Calu3 (cell line): Measurements from ENCODE around the gene ACSM5. TPM values are rescaled to one million over a fixed set of nuclear protein-coding genes. Genes with fewer than 3 reads are reported as not detected.

Experiments used
- BruUV-seq: library from RNA; stranded (reverse); fragments of 400-500 nt; replicated peaks from 2 replicates; lab custom pipeline; 2021; lab: Mats Ljungman, UMichigan
- CTCF ChIA-PET: fragments of 300-600 bp; sonication (Branson Sonifier 250); formaldehyde crosslinking; loops from one replicate; lab custom pipeline; 2022; ENCODE audit warnings: antibody characterized with exemption; lab: Charles Lee
- DNase-seq: peaks from one replicate; pipeline ENCODE4 v3.0.0; 2022
- H3K27ac Mint-ChIP-seq: one replicate; pipeline ENCODE4 v1.8.0; 2022; ENCODE audit warnings: mixed read lengths; ENCODE audit not compliant: unreplicated experiment
- H3K27me3 Mint-ChIP-seq: one replicate; pipeline ENCODE4 v1.8.0; 2022; ENCODE audit warnings: mixed read lengths; ENCODE audit not compliant: unreplicated experiment
- H3K36me3 Mint-ChIP-seq: one replicate; pipeline ENCODE4 v1.8.0; 2022; ENCODE audit warnings: mild to moderate bottlenecking, moderate library complexity, mixed read lengths; ENCODE audit not compliant: insufficient read depth, unreplicated experiment
- H3K4me1 Mint-ChIP-seq: one replicate; pipeline ENCODE4 v1.8.0; 2022; ENCODE audit warnings: mild to moderate bottlenecking, low read depth, mixed read lengths; ENCODE audit not compliant: unreplicated experiment
- H3K4me3 Mint-ChIP-seq: one replicate; pipeline ENCODE4 v1.8.0; 2022; ENCODE audit warnings: mild to moderate bottlenecking, low read depth, moderate library complexity, mixed read lengths; ENCODE audit not compliant: unreplicated experiment
- H3K9me3 Mint-ChIP-seq: one replicate; pipeline ENCODE4 v1.8.0; 2022; ENCODE audit warnings: low read depth, mixed read lengths; ENCODE audit not compliant: unreplicated experiment
- CTCF ChIP-seq: fragments of 200-600 bp; IDR thresholded peaks from one replicate; pipeline ENCODE4 v1.8.0; 2022; ENCODE audit warnings: antibody characterized with exemption; ENCODE audit not compliant: unreplicated experiment
- intact Hi-C: fragments of 100-400 bp; cut with micrococcal nuclease; formaldehyde crosslinking; loops from one replicate; pipeline ENCODE4 v1.10.0; 2022; ENCODE audit not compliant: unreplicated experiment
- total RNA-seq: library from RNA; stranded (reverse); gene quantifications from 2 replicates; pipeline ENCODE4 v1.2.3, GENCODE V29; 2022

ACSM5 gene
- total RNA-seq, 1 experiment from 2014 or later, result not detected

- Mint-ChIP-seq H3K27ac (no peak overlapping the region), H3K4me3 (no peak overlapping the region), H3K9me3 (no peaks in the 10 kb centered on the region), H3K27me3 (peaks cover 11% of the 10 kb centered on the region), H3K36me3 (no peaks in the 10 kb centered on the region), H3K4me1 (no peaks in the 10 kb centered on the region)
- no peak for DNase-seq
- no TSS peak for BruUV-seq
- TF ChIP-seq CTCF, result no peak
- CTCF ChIA-PET, result interaction anchor here (1.0 kb wide), 1 partner anchor 10 kb away, joined by 4 read pairs; no protein-coding TSS in a partner anchor
- intact Hi-C loops, result no loop called here
Observed at GRCh38 chr16:20395946-20396345, 13.4 kb upstream of the ACSM5 start.

GRCh38 chr16:20396846-20397467, 12.4 kb upstream of the ACSM5 start:
- H3K9me3 Mint-ChIP-seq, result no peaks in the 10 kb centered on the region
- H3K27ac Mint-ChIP-seq, result no peak overlapping the region
- no TSS peak for BruUV-seq
- H3K36me3 Mint-ChIP-seq, result no peaks in the 10 kb centered on the region
- CTCF ChIA-PET, result no interaction called here
- TF ChIP-seq CTCF, result no peak
- no peaks in the 10 kb centered on the region for H3K4me1 Mint-ChIP-seq
- no peak overlapping the region for H3K4me3 Mint-ChIP-seq
- no peak for DNase-seq
- intact Hi-C loops, result no loop called here
- H3K27me3 Mint-ChIP-seq, result peaks cover 17% of the 10 kb centered on the region

- no peak for DNase-seq
- Mint-ChIP-seq H3K4me3 (no peak overlapping the region), H3K36me3 (no peaks in the 10 kb centered on the region), H3K9me3 (no peaks in the 10 kb centered on the region), H3K4me1 (no peaks in the 10 kb centered on the region), H3K27me3 (peaks cover 23% of the 10 kb centered on the region), H3K27ac (no peak overlapping the region)
- BruUV-seq, result no TSS peak
- intact Hi-C loops, result no loop called here
- no peak for TF ChIP-seq CTCF
- CTCF ChIA-PET, result no interaction called here
Observed at GRCh38 chr16:20397468-20398074, 11.8 kb upstream of the ACSM5 start.

DNA sequence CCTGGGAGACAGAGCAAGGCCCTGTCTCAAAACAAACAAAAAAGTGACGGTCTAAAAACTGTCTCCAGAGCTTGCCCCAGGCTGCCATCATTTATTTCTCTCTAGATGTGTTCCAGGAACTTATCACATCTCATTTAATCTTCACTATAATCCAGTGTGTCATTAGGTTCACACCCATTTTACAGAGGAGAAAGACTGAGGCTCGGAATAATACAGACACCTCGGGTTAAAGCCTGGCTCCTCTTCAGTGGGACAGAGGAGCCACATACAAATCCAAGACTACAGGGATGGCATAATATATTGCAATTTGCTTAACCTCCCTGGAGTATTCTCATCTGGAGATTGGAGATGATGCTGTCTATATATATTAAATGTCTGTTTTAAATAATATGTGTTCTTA, 10.7 kb upstream of the ACSM5 start:
- no peak for DNase-seq
- H3K27ac Mint-ChIP-seq, result no peak overlapping the region
- CTCF ChIA-PET, result no interaction called here
- intact Hi-C loops, result no loop called here
- H3K9me3 Mint-ChIP-seq, result no peaks in the 10 kb centered on the region
- H3K4me1 Mint-ChIP-seq, result no peaks in the 10 kb centered on the region
- BruUV-seq, result no TSS peak
- peaks cover 25% of the 10 kb centered on the region for H3K27me3 Mint-ChIP-seq
- H3K4me3 Mint-ChIP-seq, result no peak overlapping the region
- no peak for TF ChIP-seq CTCF
- no peaks in the 10 kb centered on the region for H3K36me3 Mint-ChIP-seq
